A549 (cell line): Measurements from ENCODE around the gene RMC1.

Source experiments
- CBX8 ChIP-seq: fragments of 200-600 bp; sonication (generic); IDR thresholded peaks from 2 replicates; pipeline ENCODE4 v1.6.1; 2016
- CTCF ChIP-seq: fragments of >200 bp; sonication (Bioruptor Twin); formaldehyde crosslinking; IDR thresholded peaks from 3 replicates; pipeline ENCODE4 v1.5.1; 2016
- ELK1 ChIP-seq: fragments of 150-350 bp; IDR thresholded peaks from 2 replicates; pipeline ENCODE4 v1.6.1; 2014; ENCODE audit warnings: low read depth, mild to moderate bottlenecking, low read length
- EP300 ChIP-seq, 2 experiments: fragments of >200 bp; sonication (Bioruptor Twin); formaldehyde crosslinking; IDR thresholded peaks; 2 replicates in 1 of 2; 3 replicates in 1 of 2; pipeline ENCODE4 v1.6.1; 2016 to 2017
- JUN ChIP-seq, 2 experiments: fragments of >200 bp; sonication (Bioruptor Twin); formaldehyde crosslinking; IDR thresholded peaks; 2 replicates in 1 of 2; 3 replicates in 1 of 2; pipeline ENCODE4 v1.6.1; 2016 to 2017
- JUNB ChIP-seq: fragments of >200 bp; sonication (Bioruptor Twin); formaldehyde crosslinking; IDR thresholded peaks from 2 replicates; pipeline ENCODE4 v1.6.1; 2016
- MAX ChIP-seq: IDR thresholded peaks from 2 replicates; pipeline ENCODE4 v1.6.1; 2012
- RAD21 ChIP-seq, 2 experiments: fragments of >200 bp in 1 of 2; sonication (Bioruptor Twin) in 1 of 2; formaldehyde crosslinking in 1 of 2; IDR thresholded peaks in 1 of 2; conservative IDR thresholded peaks in 1 of 2; 2 replicates in 1 of 2; 3 replicates in 1 of 2; pipeline ENCODE4 v1.6.1; 2012 to 2018; ENCODE audit warnings: inconsistent platforms in 1 of 2
- RARB ChIP-seq: fragments of 250-450 bp; sonication (Bioruptor Pico); IDR thresholded peaks from 2 replicates; pipeline ENCODE4 v1.8.0; 2021; ENCODE audit warnings: mild to moderate bottlenecking, moderate library complexity
- RFX5 ChIP-seq: fragments of 450-650 bp; IDR thresholded peaks from 2 replicates; pipeline ENCODE4 v1.7.1; 2014; ENCODE audit warnings: antibody characterized with exemption, mild to moderate bottlenecking, moderate library complexity
- SMC3 ChIP-seq: fragments of >200 bp; sonication (Bioruptor Twin); formaldehyde crosslinking; IDR thresholded peaks from 3 replicates; pipeline ENCODE4 v1.6.1; 2018; ENCODE audit warnings: inconsistent platforms

- TF ChIP-seq CTCF (no peak), EP300 (IDR thresholded peaks at IDR 0.05) (no peak), RFX5 (no peak), RAD21 (conservative IDR thresholded peaks at IDR 0.05 in 1 of 2, IDR thresholded peaks at IDR 0.05 in 1 of 2) (no peak), SMC3 (no peak), ELK1 (no peak), CBX8 (no peak), RARB (CRISPR knock-in tag) (no peak), JUNB (no peak), JUN (IDR thresholded peaks at IDR 0.05) (no peak), MAX (no peak)
Observed at GRCh38 chr18:23551978-23552377, 48.7 kb downstream of the RMC1 start.
